Measurements from ENCODE around the gene ARHGAP18. TPM values are rescaled to one million over a fixed set of nuclear protein-coding genes. Genes with fewer than 3 reads are reported as not detected.

ARHGAP18 gene
- total RNA-seq, 1 donor from 2014 or later: 13.3 TPM

DNA sequence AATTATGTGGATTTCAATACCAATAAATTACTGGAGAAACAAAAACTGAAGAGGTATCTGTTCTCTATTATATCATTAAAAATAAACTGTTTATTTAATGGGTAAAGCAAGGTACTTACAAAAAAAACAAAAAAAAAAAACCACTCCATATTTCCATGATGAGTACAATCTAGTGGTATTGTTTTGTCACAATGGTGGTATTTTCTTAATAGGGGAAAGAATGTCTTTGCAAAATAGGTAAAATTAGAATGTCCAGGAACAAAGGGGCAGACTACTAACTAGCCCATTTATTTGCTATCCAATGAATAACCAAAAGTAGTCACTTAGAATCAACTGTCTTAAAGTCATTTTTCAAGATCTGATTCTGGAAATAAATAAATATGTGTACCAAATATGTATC lies 92.0 kb downstream of the ARHGAP18 start:
- no peak overlapping the region for H3K4me3 Mint-ChIP-seq (ENCODE audit: unreplicated experiment)

DNA sequence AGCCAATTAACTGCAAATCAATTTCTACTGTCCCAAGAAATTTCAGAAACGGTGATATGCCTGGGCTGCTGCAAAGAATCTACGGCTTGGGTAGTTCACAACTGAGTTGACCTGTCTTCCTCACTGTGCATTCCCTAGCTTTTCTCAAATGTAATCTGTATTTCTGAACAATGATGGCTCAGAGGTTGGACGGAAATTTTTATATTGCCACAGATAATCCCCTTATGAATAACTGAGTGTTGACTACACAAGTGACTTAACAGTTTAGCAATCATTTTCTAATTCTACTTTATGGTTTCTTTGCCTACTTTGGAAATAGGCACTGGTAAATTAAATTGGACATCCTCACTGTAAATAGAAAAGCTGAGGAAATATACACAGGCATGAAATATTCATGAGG lies 94.5 kb downstream of the ARHGAP18 start:
- H3K4me3 Mint-ChIP-seq (ENCODE audit: unreplicated experiment): no peak overlapping the region
- DNase-seq (ENCODE audit: extremely low spot score, unreplicated experiment): no peak
- peaks cover 13% of the 10 kb centered on the region for H3K4me1 Mint-ChIP-seq (ENCODE audit: unreplicated experiment)
- no peaks in the 10 kb centered on the region for H3K9me3 Mint-ChIP-seq (ENCODE audit: unreplicated experiment)
- TF ChIP-seq CTCF (IDR thresholded peaks at IDR 0.05): no peak
- H3K27me3 Mint-ChIP-seq (ENCODE audit: unreplicated experiment): no peaks in the 10 kb centered on the region
- H3K27ac Mint-ChIP-seq (ENCODE audit: unreplicated experiment): no peak overlapping the region
- H3K36me3 Mint-ChIP-seq (ENCODE audit: unreplicated experiment): peaks cover 4% of the 10 kb centered on the region

More for the DNA sequence above, 92.0 kb downstream of the ARHGAP18 start:
- DNase-seq (ENCODE audit: extremely low spot score, unreplicated experiment): no peak
- H3K27ac Mint-ChIP-seq (ENCODE audit: unreplicated experiment): no peak overlapping the region
- no peaks in the 10 kb centered on the region for H3K9me3 Mint-ChIP-seq (ENCODE audit: unreplicated experiment)
- H3K4me1 Mint-ChIP-seq (ENCODE audit: unreplicated experiment): peaks cover 8% of the 10 kb centered on the region
- peaks cover 2% of the 10 kb centered on the region for H3K36me3 Mint-ChIP-seq (ENCODE audit: unreplicated experiment)
- H3K27me3 Mint-ChIP-seq (ENCODE audit: unreplicated experiment): no peaks in the 10 kb centered on the region
- no peak for TF ChIP-seq CTCF (IDR thresholded peaks at IDR 0.05)

DNA sequence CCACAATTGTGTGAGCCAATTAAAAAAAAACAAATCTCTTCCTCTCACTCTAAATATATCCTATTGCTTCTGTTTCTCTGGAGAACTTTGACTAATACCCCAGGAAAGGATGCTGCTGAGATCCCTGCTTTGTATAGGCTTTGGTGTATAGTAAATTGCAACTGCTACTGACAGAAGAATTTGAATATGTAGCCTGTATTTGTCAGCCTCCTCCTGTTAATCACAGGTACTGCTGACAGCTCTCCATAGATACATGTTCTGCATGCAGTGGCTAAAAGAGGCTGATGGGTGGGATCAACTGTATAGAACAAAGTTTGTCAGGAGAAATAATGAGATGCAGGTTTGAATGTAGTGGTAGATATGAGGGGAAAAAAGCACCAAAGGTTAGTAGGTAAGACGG lies 95.0 kb downstream of the ARHGAP18 start:
- no peak for DNase-seq (ENCODE audit: extremely low spot score, unreplicated experiment)
- Mint-ChIP-seq H3K4me3 (ENCODE audit: unreplicated experiment) (no peak overlapping the region), H3K9me3 (ENCODE audit: unreplicated experiment) (no peaks in the 10 kb centered on the region), H3K27me3 (ENCODE audit: unreplicated experiment) (no peaks in the 10 kb centered on the region), H3K27ac (ENCODE audit: unreplicated experiment) (no peak overlapping the region), H3K4me1 (ENCODE audit: unreplicated experiment) (peaks cover 13% of the 10 kb centered on the region), H3K36me3 (ENCODE audit: unreplicated experiment) (peaks cover 7% of the 10 kb centered on the region)
- TF ChIP-seq CTCF (IDR thresholded peaks at IDR 0.05): no peak

- no peaks in the 10 kb centered on the region for H3K9me3 Mint-ChIP-seq (ENCODE audit: unreplicated experiment)
- H3K36me3 Mint-ChIP-seq (ENCODE audit: unreplicated experiment): peaks cover 8% of the 10 kb centered on the region
- no peaks in the 10 kb centered on the region for H3K27me3 Mint-ChIP-seq (ENCODE audit: unreplicated experiment)
- DNase-seq (ENCODE audit: extremely low spot score, unreplicated experiment): no peak
- H3K4me3 Mint-ChIP-seq (ENCODE audit: unreplicated experiment): no peak overlapping the region
- TF ChIP-seq CTCF (IDR thresholded peaks at IDR 0.05): no peak
- no peak overlapping the region for H3K27ac Mint-ChIP-seq (ENCODE audit: unreplicated experiment)
- peaks cover 14% of the 10 kb centered on the region for H3K4me1 Mint-ChIP-seq (ENCODE audit: unreplicated experiment)
These were observed 95.5 kb downstream of the ARHGAP18 start for GRCh38 chr6:129614464-129614863.

GRCh38 chr6:129612440-129612839 lies 97.5 kb downstream of the ARHGAP18 start:
- H3K4me1 Mint-ChIP-seq (ENCODE audit: unreplicated experiment): peaks cover 17% of the 10 kb centered on the region
- H3K27me3 Mint-ChIP-seq (ENCODE audit: unreplicated experiment): no peaks in the 10 kb centered on the region
- H3K9me3 Mint-ChIP-seq (ENCODE audit: unreplicated experiment): no peaks in the 10 kb centered on the region
- no peak for TF ChIP-seq CTCF (IDR thresholded peaks at IDR 0.05)
- no peak overlapping the region for H3K27ac Mint-ChIP-seq (ENCODE audit: unreplicated experiment)
- H3K36me3 Mint-ChIP-seq (ENCODE audit: unreplicated experiment): peaks cover 7% of the 10 kb centered on the region
- H3K4me3 Mint-ChIP-seq (ENCODE audit: unreplicated experiment): no peak overlapping the region
- no peak for DNase-seq (ENCODE audit: extremely low spot score, unreplicated experiment)
